ENCODE results near the gene UFC1.

UFC1 gene

GRCh38 chr1:161163793-161164192, 10.0 kb downstream of the UFC1 start:
- no peak for TF ChIP-seq CTCF (IDR thresholded peaks at IDR 0.05)
- Mint-ChIP-seq H3K4me1 (peaks cover 75% of the 10 kb centered on the region), H3K27me3 (ENCODE audit: low read depth, poor library complexity) (peaks cover 2% of the 10 kb centered on the region), H3K9me3 (no peaks in the 10 kb centered on the region), H3K36me3 (ENCODE audit: low read depth) (peaks cover 35% of the 10 kb centered on the region), H3K27ac (peak overlapping the region; percentile 93), H3K4me3 (no peak overlapping the region)
- no peak for DNase-seq

- Mint-ChIP-seq H3K27ac (peak overlapping the region; percentile 93), H3K36me3 (ENCODE audit: low read depth) (peaks cover 40% of the 10 kb centered on the region), H3K27me3 (ENCODE audit: low read depth, poor library complexity) (peaks cover 2% of the 10 kb centered on the region), H3K4me3 (peak overlapping the region; percentile 72), H3K4me1 (peaks cover 66% of the 10 kb centered on the region), H3K9me3 (no peaks in the 10 kb centered on the region)
- no peak for TF ChIP-seq CTCF (IDR thresholded peaks at IDR 0.05)
- no peak for DNase-seq
These were observed 11.3 kb downstream of the UFC1 start for GRCh38 chr1:161164901-161165610.

- peaks cover 2% of the 10 kb centered on the region for H3K27me3 Mint-ChIP-seq (ENCODE audit: low read depth, poor library complexity)
- TF ChIP-seq CTCF (IDR thresholded peaks at IDR 0.05), result peak; percentile 40
- peak within 1 kb of the TSS; percentile 89 for H3K4me3 Mint-ChIP-seq
- no peaks in the 10 kb centered on the region for H3K9me3 Mint-ChIP-seq
- peaks cover 56% of the 10 kb centered on the region for H3K4me1 Mint-ChIP-seq
- H3K27ac Mint-ChIP-seq, result peak within 1 kb of the TSS; percentile 99
- peaks cover 42% of the 10 kb centered on the region for H3K36me3 Mint-ChIP-seq (ENCODE audit: low read depth)
- DNase-seq, result peak; percentile 87
These were observed 12.2 kb downstream of the UFC1 start, which contains the start of gene PPOX for GRCh38 chr1:161165742-161166668. Gene PPOX, plus strand, starts transcription at chr1:161166426. Its CDS starts 422 bp downstream, at chr1:161166848.

GRCh38 chr1:161166669-161167548, 13.1 kb downstream of the UFC1 start:
- no peak for TF ChIP-seq CTCF (IDR thresholded peaks at IDR 0.05)
- Mint-ChIP-seq H3K4me1 (peaks cover 47% of the 10 kb centered on the region), H3K27ac (peak overlapping the region; percentile 99), H3K27me3 (ENCODE audit: low read depth, poor library complexity) (peaks cover 2% of the 10 kb centered on the region), H3K4me3 (peak overlapping the region; percentile 89), H3K36me3 (ENCODE audit: low read depth) (peaks cover 42% of the 10 kb centered on the region), H3K9me3 (no peaks in the 10 kb centered on the region)
- peak; percentile 48 for DNase-seq

- Mint-ChIP-seq H3K4me1 (peaks cover 35% of the 10 kb centered on the region), H3K27ac (no peak overlapping the region), H3K4me3 (peak overlapping the region; percentile 89), H3K9me3 (no peaks in the 10 kb centered on the region), H3K27me3 (ENCODE audit: low read depth, poor library complexity) (no peaks in the 10 kb centered on the region), H3K36me3 (ENCODE audit: low read depth) (peaks cover 43% of the 10 kb centered on the region)
- TF ChIP-seq CTCF (IDR thresholded peaks at IDR 0.05), result no peak
- no peak for DNase-seq
These were observed 15.1 kb downstream of the UFC1 start for GRCh38 chr1:161168906-161169305.
